HL-60/S4 (cell line): Measurements from ENCODE around the gene NFIA.

Experiments
- in situ Hi-C: fragments of 300-500 bp; cut with MboI; formaldehyde crosslinking; loops from 2 replicates; pipeline ENCODE4 v1.14.3; 2022; ENCODE audit warnings: low sequenced_read_pairs

Gene NFIA

DNA sequence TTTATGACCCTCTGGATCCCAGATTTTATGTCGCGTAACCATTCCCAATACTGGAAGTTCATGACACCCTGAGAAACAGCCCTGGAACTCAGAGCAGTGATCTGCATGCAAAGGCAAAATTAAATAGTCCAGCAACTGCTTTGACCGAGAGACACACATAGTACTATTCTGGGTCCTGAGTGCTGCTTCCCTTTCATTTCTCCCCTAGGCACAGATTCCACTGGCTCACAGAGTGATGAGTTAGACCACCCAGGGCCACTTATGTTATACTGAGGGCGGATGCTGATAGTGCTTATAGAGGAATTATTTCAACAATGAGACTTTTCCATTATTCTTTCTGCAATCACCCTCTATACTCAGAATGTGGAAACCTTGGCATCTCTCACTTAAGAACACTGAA, 69.2 kb downstream of the NFIA start:
- in situ Hi-C loops = no loop called here

DNA sequence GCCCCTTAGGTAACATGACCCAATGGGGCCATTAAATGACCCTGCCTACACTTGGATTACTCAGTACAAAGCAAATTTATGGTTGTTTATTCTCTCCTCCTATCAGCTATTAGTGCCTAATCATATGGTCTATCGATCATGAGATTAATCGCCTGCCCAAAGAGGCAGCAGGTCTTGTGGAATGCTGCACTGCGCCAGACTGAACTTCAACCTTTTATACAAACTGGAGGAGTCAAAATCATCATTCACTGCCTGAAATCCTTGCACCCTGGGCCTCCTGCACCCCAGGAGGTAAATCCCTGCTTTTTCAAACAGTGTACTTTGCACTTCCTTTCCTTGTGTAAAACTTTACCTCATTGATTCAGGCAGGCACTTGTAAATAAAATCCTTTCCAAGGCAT, 69.7 kb downstream of the NFIA start:
- in situ Hi-C loops = no loop called here

DNA sequence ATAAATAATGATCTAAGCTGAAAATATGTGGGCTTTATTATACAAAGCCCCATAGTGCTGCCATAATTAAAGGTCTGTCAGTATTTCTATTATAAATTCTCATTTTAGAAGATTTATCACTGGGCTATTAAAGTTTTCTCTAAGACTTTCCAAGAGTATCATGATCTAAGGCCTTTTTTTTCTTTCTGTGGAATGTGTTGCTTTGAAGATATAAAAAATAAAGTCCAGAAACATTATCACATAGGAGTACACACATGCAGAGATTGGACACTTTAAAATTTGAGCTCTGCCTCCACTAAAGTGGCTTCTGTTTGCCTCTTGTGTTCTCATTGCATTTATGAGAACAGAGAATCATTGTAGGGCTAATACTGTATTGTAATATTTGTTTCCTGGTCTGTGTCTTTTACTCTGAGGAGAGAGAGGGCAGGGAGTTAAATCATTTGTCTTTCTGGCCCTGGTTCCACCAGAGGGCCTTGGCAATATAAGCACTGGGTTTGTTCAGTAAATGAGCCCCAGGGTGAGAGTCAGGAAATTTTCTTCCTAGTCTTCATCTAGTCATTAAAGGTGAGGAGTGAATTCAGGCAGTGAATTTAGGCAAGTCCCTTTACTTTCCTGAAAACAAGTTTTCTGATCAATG, 70.2 kb downstream of the NFIA start:
- in situ Hi-C loops = no loop called here

DNA sequence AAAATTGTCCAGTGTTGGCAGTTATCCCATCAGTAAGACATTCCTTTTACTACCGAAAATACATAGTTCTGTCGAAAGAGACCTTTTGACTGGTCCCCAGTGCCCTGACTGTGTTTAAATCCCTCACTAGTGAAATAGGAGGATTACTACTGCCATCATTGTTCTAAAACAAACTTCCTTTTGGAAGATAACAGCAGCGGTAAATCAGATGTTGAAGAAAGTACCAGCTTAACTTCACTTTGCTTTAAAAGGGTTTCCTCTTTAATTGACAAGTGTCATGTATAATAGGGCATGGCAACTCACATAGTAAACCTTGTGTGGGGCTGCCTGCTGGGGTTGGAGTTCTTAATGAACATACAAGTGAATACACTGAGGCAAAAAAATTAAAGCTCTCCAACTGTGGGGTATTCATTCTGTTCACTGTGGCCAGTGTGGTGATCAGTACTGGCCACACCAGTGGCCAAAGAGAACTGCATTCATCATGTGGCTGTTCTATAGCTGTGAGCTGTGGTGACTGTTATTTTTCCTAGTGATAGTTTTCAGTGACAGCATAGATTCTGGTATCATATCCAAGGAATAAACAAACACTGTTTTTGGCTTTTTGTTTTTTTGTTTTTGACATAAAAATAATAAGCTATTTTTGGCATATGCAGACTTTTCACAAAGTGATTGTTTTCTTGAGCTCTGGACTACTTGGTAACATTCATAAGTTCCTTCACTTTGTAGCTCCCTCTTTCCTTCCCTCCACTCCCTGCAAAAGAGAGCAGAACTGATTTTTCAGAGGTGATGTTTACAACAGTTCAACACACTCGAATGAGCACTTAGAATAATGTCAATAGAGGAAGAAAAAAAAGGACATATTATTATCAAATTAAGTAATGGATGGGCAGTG, 74.5 kb downstream of the NFIA start:
- in situ Hi-C loops = no loop called here

DNA sequence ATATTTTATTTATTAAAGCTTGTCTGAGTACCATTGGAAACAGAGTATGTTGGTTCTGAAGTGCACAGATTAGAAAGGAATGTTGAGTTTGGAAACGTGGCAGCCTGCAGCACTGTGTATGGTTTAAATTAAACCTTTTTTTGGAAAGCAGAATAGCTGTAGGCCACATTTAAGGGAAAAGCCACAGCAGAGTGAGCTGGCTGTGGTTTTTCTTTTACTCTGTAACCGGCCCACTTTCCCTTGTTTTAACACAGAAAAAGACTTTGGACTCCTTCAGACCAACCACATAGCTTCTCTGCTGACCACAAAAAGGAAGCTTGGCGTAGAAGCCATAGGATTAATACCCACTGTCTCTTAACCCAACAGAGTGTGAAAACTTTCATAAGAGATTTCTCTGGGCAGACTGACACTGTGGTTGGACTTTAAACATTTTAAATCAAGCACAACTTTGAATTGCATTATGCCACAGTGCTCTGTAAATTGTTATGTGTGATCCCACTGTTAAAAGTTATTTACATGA, 75.2 kb downstream of the NFIA start:
- in situ Hi-C loops = no loop called here

DNA sequence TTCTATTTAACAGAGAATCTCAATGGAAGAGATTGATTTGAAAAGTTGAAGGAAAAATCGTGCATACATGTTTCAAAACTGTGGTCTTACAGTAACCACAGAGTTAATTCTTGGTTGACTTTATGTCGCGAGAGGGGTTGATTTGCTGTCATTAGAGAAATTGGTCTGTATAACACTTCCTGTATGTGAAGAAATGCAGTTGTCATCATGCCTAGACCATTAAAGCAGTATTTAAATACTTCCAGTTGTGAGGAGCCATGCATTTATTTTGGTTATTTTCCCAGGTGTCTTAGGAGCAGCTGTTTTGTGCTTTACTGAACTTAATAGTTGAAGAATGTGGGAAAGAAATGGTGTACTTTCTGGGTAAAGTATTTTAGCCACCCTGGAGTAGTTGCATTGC, 76.2 kb downstream of the NFIA start:
- in situ Hi-C loops = no loop called here

DNA sequence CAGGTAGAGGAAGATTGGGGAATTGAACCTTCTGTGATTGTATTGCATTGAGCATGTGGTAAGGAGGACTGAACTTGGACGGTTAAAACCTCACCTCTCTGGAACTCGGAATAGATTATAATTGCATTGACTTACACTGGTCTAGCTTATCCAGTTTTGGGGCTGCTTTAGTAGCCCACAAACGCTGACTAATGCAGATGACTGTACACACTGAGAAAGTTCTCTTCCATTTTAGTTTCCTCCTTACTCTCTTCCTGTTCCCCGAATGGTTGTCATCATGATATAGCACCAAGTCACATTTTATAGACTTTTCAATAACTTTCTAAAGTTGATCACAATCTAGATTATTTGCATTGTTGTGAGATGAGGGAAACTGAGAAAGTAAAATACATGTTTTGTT, 78.2 kb downstream of the NFIA start:
- in situ Hi-C loops = no loop called here

DNA sequence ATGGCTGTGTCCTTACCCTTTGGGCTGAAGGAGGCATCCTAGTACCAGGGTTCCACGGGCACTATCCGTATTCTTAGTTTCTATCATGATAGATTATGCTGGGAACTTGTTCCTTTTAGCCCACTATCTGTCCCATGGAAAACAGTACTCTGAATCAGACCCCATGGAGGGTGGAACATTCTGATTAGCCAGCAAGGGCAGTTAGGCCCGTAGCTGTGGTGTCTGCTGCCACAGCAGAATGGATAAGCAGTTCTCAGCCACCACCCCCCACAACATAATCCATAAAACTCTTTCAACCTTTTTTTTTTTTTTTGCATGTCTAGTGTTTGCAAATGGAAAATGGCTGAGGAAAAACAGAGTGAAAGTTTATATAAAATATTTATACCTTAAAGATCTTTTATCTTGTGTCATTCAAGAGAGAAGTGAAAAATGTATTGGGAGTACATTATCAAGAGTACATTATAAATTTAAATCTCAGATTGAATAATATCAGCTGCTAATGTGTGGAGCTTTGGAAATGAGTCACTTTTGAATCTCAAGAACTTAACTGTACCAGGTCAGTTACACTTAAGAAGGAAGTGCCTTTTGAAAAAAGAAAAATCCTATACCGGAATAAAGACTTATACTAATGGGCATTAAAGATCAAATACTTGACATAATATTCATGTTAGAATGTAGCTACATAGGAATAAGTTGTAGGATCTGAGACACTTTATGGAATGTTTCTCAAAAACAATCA, 80.3 kb downstream of the NFIA start:
- in situ Hi-C loops = no loop called here

DNA sequence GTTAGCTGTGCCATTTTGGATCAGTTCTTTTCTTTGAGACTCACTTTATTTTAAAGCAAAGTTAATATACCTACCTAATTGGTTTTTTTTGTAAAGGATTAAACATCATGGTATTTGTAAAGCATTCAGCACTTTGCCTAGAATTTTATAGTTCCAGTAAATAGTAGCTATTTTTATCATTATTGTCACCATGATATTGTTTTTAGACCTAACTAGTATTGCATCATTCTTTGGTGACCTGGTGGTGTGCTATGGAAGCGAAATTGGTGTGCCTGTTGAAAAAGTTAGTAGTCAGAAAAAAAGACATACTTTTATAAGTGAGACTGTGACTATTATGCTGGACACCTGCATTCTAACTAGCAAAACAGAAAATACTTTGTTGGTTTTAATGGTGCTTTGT, 81.0 kb downstream of the NFIA start:
- in situ Hi-C loops = no loop called here

DNA sequence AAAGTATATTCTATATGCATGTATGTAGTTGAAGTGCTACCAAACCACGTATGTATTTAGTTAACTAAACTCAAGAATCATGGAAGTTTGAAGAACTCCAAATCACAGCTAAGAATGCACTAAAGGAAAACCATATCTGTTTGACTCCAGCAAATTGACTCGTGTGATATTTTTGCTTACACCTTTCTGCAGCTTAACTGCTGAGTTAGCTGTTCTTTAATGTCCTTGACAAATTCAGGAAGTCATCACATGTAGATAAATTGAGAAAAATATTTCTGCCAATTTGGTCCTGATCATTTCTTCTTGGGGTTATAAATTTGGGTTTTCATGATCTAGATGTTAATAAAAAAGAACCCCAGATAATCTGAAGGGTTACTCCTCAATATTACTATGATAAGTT, 83.0 kb downstream of the NFIA start:
- in situ Hi-C loops = no loop called here

DNA sequence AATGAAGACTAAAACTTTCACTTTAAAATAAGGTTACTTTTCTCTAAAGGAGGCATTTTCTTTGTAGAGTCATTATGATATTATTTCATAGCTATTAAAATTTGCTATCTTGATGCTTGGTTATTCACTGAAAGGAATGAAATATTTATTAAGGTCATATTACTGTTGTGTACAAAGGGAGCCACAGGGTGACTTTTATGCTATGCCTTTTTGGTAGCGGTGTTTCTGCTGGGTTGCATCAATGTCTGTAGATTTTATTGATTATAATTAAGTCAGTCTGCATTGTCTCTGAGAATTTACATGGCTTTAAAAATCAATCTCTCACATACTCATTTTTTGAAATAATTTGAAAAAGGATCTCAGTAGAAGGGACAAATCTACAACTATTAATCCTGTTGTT, 84.9 kb downstream of the NFIA start:
- in situ Hi-C loops = no loop called here

DNA sequence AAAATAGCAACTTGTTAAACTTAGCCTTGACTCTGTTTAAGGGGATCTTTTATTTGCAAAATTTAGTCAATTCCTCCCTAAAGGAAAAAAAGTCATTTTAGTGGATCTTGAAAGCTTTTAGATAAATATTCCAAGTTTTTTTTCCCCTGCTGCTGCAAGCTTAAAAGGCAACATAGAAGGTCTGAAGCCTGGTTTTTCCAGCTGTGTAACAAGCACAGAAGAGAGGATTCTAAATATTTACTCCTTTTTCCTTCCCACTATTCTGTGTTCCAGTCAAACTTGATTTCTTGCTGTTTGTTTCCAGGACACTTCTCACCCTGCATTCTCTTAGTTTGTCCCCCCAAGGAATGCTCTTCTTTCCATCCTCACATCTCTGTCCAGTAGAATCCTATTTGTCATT, 86.7 kb downstream of the NFIA start:
- in situ Hi-C loops = no loop called here

DNA sequence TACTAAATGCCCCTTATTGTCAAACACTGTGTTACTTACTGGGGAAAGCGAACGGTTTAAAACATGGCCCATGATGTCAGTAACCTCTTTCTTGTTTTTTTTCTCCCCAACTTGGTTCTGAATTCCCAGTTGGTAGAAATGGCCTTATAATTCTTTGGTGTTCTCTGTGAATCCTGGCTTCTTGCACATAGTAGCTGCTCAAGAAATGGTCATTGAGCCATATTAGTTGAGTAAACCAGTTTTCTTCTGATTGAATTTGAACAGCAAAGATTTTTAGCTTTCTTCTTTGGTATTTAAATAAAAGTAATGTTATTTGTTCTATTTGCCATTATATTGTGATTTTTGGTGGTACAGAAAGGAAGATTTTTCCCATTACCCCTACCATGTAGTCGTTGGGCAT, 87.3 kb downstream of the NFIA start:
- in situ Hi-C loops = no loop called here

DNA sequence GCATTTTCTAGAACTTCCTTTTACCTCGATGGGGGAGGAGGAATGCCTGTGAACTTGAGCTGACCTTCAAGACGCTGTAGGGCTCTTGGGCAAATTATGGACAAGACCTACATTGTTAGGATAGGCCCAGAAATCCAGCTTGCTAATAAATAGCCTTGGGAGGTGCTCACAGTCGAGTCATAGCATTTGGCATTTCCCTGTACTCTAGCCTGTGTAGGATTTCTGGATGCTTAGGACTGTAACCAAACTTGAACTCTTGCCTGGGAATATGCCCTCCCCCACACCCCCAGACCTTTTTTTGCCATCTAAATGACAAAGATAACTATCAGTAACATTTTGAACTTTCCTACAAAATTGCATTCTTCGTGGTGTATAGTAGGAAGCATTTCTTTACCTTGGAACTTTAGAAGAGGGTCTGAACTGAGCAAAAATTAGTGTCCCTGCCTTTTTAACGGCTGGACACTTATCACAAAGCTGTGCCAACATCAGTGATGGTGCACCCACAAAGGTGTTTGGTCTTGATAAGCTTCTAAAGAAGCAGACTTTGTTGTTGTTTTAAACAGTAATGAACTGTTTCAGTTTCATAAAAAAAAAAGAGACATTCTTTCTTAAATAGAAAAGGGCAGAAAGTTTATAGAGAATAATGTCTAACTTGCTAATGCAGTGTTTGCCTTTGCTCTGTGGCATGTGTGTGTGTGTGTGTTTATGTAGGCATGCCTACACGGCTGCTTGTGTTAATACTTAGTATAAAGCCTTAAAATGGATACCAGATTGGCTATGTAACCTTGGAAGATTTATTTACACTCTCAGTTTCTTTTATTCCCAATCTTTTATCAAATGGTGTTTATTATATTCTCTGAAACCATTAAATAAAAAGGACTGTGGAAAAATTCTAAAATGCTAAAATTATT, 88.2 kb downstream of the NFIA start:
- in situ Hi-C loops = no loop called here

DNA sequence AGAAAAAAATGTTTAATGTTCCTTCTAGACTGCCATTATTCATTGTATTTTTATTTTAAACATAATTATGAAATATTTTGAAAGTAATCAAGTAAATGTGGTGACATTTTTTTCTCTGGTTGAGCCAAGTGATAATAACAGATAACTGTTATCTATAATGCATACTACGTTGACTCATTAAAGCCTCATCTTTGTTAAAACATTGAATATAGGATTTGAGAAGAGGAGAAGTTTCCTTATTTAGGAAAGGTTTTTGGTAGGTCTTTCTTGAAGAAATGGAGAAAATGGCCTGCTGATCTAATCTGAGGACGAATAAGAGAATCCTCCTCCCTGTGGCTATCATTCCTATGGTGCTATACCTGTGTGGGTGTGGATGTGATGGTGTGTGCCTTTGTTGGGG, 89.0 kb downstream of the NFIA start:
- in situ Hi-C loops = no loop called here

DNA sequence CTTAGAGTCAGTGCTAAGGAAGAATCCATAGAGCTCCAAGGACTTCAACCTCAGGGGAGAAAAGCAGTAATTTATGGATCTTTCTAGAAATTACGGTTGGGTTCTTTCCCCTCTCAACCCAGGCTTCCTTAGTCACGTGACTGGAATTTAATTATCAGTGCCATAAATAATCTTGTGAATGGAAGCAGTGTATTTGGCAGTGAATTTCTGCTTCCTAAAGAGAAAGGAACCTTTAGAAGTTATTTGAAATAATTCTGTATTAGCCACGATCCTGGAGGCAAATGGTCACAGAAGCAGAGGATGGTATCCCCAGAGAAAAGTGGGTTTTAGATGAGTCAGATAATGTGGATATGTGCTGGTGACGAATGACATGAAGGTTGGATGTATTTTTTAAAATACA, 89.6 kb downstream of the NFIA start:
- in situ Hi-C loops = no loop called here

DNA sequence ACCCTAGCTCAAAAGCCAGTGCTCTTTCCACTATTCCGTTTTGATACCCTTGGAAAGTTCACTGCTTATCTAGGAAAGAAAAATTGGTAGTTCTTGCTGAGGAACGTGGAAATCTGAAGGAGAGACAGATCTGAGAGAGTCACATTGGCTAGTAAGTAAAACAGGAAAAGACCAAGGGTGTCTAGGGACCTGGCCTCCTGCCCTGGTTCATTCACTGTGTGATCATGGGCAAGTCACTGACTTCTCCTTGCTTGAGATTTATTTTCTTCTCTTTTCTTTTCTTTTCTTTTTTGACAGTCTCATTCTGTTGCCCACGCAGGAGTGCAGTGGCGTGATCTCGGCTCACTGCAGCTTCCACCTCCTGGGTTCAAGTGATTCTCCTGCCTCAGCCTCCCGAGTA, 90.8 kb downstream of the NFIA start:
- in situ Hi-C loops = no loop called here

DNA sequence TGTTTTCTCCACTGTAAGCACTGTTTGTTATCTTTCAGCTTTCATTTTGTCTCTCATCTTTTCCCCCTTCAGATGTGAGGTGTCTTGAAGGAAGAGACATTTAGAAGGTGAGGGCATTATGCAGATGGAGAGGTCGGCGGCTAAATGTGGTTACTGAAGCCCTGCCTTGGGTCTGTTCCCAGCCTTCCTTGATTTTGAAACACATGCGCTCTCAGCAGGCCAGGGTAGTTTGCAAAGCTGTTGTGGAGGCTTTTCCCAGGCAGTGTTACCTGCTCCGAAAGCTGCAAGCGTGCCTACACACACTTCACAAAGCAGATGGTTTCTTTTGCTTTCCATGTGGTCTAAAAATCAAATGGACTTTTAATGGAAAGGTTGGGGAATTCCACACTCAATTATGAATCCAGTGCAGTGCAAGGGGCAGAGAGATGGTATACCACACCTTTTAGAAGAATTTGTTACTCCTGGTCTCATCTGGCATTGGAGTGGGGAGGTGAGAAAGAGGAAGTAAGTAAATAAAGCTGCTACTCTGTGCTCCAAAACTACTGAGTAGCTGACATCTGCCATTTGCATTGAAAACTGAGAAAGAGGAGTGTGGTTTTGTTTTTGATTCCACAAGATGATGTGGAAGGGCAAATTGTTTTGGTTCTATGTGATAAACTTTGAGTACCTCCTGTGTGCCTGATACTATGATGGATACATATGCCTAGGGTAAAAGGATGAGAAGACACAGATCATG, 91.9 kb downstream of the NFIA start:
- in situ Hi-C loops = no loop called here

DNA sequence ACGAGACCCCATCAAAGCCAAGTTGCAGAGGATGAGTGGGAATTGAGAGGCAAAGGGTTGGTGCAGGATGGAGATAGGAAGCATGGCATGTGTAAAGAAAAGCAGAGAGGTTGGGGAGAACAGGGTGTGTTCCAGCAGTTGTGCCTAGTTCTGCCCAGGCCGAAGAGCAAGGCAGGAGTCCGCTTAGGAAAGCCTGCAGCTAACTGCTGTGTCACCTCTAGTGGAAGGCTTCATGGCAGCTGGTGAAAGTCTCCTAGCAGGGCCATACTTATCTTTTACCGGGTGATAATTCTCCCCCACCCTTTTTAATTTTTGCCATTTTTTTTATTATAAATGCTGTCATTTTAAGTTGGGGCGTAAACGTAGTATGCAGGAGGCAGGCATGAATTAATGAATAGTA, 93.6 kb downstream of the NFIA start:
- in situ Hi-C loops = no loop called here
